Mesendoderm (in vitro differentiated cells): ENCODE data around the gene SNX11. TPM values are rescaled to one million over a fixed set of nuclear protein-coding genes. Genes with fewer than 3 reads are reported as not detected.

ENCODE experiments used
- DNase-seq: peaks from one replicate; pipeline ENCODE4 v3.0.0; 2013
- H2AK5ac ChIP-seq: 2 replicates; pipeline ENCODE4 v1.6.1; 2013; ENCODE audit warnings: low read length, inconsistent platforms
- H2BK120ac ChIP-seq: 2 replicates; pipeline ENCODE4 v1.6.1; 2013; ENCODE audit warnings: low read depth, mild to moderate bottlenecking, low read length, moderate library complexity, mixed read lengths
- H2BK15ac ChIP-seq: replicated peaks from 2 replicates; pipeline ENCODE4 v1.6.1; 2013; ENCODE audit warnings: low read depth, mild to moderate bottlenecking, moderate library complexity
- H2BK5ac ChIP-seq: 2 replicates; pipeline ENCODE4 v1.6.1; 2013; ENCODE audit warnings: low read length, inconsistent platforms
- H3K18ac ChIP-seq: 2 replicates; pipeline ENCODE4 v1.6.1; 2013; ENCODE audit warnings: mild to moderate bottlenecking, low read length, mixed read lengths
- H3K23ac ChIP-seq: one replicate; pipeline ENCODE4 v1.6.1; 2013; ENCODE audit warnings: low read length
- H3K27ac ChIP-seq: 2 replicates; pipeline ENCODE4 v1.5.1; 2013; ENCODE audit warnings: low read depth, mild to moderate bottlenecking, inconsistent platforms, low read length, moderate library complexity
- H3K27me3 ChIP-seq: 2 replicates; pipeline ENCODE4 v1.6.1; 2013; ENCODE audit warnings: low read length, control low read depth, mild to moderate bottlenecking, inconsistent platforms; ENCODE audit not compliant: insufficient read depth, poor library complexity
- H3K36me3 ChIP-seq: 2 replicates; pipeline ENCODE4 v1.6.1; 2013; ENCODE audit warnings: low read length, inconsistent platforms; ENCODE audit not compliant: control insufficient read depth, insufficient read depth
- H3K4ac ChIP-seq: one replicate; pipeline ENCODE4 v1.6.1; 2013; ENCODE audit warnings: low read depth, mild to moderate bottlenecking, low read length, moderate library complexity
- H3K4me1 ChIP-seq: 2 replicates; pipeline ENCODE4 v1.6.1; 2013; ENCODE audit warnings: low read depth, low read length, inconsistent platforms; ENCODE audit not compliant: control insufficient read depth
- H3K4me2 ChIP-seq: 2 replicates; pipeline ENCODE4 v1.6.1; 2013; ENCODE audit warnings: low read length
- H3K4me3 ChIP-seq: 2 replicates; pipeline ENCODE4 v1.5.1; 2013; ENCODE audit warnings: mild to moderate bottlenecking, low read length
- H3K56ac ChIP-seq: one replicate; pipeline ENCODE4 v1.6.1; 2013; ENCODE audit warnings: low read length
- H3K79me1 ChIP-seq: 2 replicates; pipeline ENCODE4 v1.6.1; 2013; ENCODE audit warnings: low read length, inconsistent platforms
- H3K79me2 ChIP-seq: 2 replicates; pipeline ENCODE4 v1.6.1; 2013; ENCODE audit warnings: mild to moderate bottlenecking, low read length; ENCODE audit not compliant: control insufficient read depth, insufficient read depth
- H3K9ac ChIP-seq: 2 replicates; pipeline ENCODE4 v1.6.1; 2013; ENCODE audit warnings: low read length, inconsistent platforms
- H4K5ac ChIP-seq: one replicate; pipeline ENCODE4 v1.6.1; 2013; ENCODE audit warnings: low read length
- H4K8ac ChIP-seq: one replicate; pipeline ENCODE4 v1.6.1; 2013; ENCODE audit warnings: low read depth, mild to moderate bottlenecking, control low read depth, low read length, moderate library complexity
- WGBS: extraction: QIAGEN DNeasy Blood & Tissue Kit; methylation state at CpG from one replicate; pipeline ENCODE4 v1.1.7; 2013; ENCODE audit warnings: low lambda C conversion rate, missing lambda C conversion rate; ENCODE audit not compliant: insufficient coverage; ENCODE audit errors: extremely low coverage; 5-methylcytosine and 5-hydroxymethylcytosine counted together
- small RNA-seq: library from polyadenylated mRNA; stranded (forward); fragments of <200 nt; extraction: miRNeasy Mini kit (QIAGEN cat#:217004); gene quantifications from one replicate; pipeline ENCODE3, GENCODE V24; 2013; ENCODE audit not compliant: insufficient read depth

Gene SNX11

GRCh38 chr17:48162946-48163506 lies 55.5 kb downstream of the SNX11 start:
- Histone ChIP-seq H4K5ac (no peak overlapping the region), H3K27me3 (no peaks in the 10 kb centered on the region), H3K4me3 (no peak overlapping the region), H3K36me3 (no peaks in the 10 kb centered on the region), H2BK120ac (no peak overlapping the region), H2BK15ac (peak overlapping the region; percentile 45), H3K18ac (peak overlapping the region; percentile 70), H3K56ac (no peak overlapping the region), H3K79me1 (no peaks in the 10 kb centered on the region), H3K4ac (no peak overlapping the region), H2BK5ac (no peak overlapping the region), H3K23ac (no peak overlapping the region), H3K9ac (no peak overlapping the region), H3K4me2 (no peak overlapping the region), H3K79me2 (no peaks in the 10 kb centered on the region), H3K4me1 (peaks cover 14% of the 10 kb centered on the region), H2AK5ac (no peak overlapping the region), H3K27ac (no peak overlapping the region), H4K8ac (no peak overlapping the region)
- DNase-seq: no peak
- no CpG with 5 or more reads among the region's 5 CpGs for WGBS

GRCh38 chr17:48163809-48164208 lies 56.2 kb downstream of the SNX11 start:
- Histone ChIP-seq H3K36me3 (no peaks in the 10 kb centered on the region), H3K27me3 (no peaks in the 10 kb centered on the region), H4K5ac (no peak overlapping the region), H3K56ac (no peak overlapping the region), H3K18ac (no peak overlapping the region), H2AK5ac (no peak overlapping the region), H3K4me2 (no peak overlapping the region), H3K9ac (no peak overlapping the region), H4K8ac (no peak overlapping the region), H2BK120ac (no peak overlapping the region), H3K27ac (no peak overlapping the region), H2BK15ac (no peak overlapping the region), H3K4ac (no peak overlapping the region), H3K79me1 (no peaks in the 10 kb centered on the region), H2BK5ac (no peak overlapping the region), H3K4me1 (peaks cover 16% of the 10 kb centered on the region), H3K23ac (no peak overlapping the region), H3K79me2 (no peaks in the 10 kb centered on the region), H3K4me3 (no peak overlapping the region)
- no CpG with 5 or more reads among the region's 1 CpG for WGBS
- DNase-seq: no peak

DNA sequence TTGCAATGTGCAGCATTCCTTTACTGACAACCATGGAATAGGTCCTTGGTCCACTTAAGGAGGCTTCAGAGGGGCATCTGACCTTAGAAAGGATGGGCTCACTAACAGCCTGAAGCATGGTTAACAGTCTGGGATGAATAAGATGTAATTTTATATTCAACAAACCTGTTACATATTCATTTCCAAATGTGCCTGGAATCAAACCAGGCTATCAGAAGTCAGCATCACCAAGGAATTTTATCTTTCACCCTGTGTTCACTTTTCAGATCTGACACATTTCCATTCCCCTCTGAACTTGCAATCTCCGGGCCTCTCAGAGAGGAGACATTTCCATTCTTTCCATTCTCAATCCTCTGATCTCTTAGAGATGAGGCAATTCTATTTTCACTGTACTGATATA lies 62.4 kb downstream of the SNX11 start:
- Histone ChIP-seq H3K23ac (no peak overlapping the region), H4K8ac (no peak overlapping the region), H3K79me1 (no peaks in the 10 kb centered on the region), H3K4me1 (peaks cover 2% of the 10 kb centered on the region), H3K4me3 (no peak overlapping the region), H3K36me3 (no peaks in the 10 kb centered on the region), H3K4me2 (no peak overlapping the region), H3K79me2 (no peaks in the 10 kb centered on the region), H3K9ac (no peak overlapping the region), H4K5ac (no peak overlapping the region), H3K27ac (no peak overlapping the region), H3K56ac (no peak overlapping the region), H2AK5ac (no peak overlapping the region), H3K4ac (no peak overlapping the region), H3K18ac (no peak overlapping the region), H2BK5ac (no peak overlapping the region), H2BK15ac (no peak overlapping the region), H3K27me3 (peaks cover 3% of the 10 kb centered on the region), H2BK120ac (no peak overlapping the region)
- DNase-seq: no peak
- WGBS: no CpG with 5 or more reads among the region's 1 CpG

Small RNAs within 50 kb of the gene (small RNA-seq; reads per million reads assigned to genes)
- gene AC004477.2 (not detected), gene MIR1203 (not detected), gene RNU6-1201P (not detected)
